T-helper 2 cell treated with Interferon-gamma antibody and Interleukin-4, amounts not matched to agents 5 μg/mL and 100 μg/mL, for 36 hours (primary cell): ENCODE measurements around the gene AFG1L.

ENCODE experiments used
- DNase-seq: peaks from one replicate; pipeline ENCODE4 v3.0.0; 2021; ENCODE audit warnings: low spot score
- H3K27ac Mint-ChIP-seq: one replicate; pipeline ENCODE4 v1.8.0; 2021; ENCODE audit warnings: mild to moderate bottlenecking, mixed read lengths
- H3K27me3 Mint-ChIP-seq: one replicate; pipeline ENCODE4 v1.8.0; 2021; ENCODE audit warnings: low read depth, mixed read lengths
- H3K36me3 Mint-ChIP-seq: one replicate; pipeline ENCODE4 v1.8.0; 2021; ENCODE audit warnings: low read depth, mixed read lengths
- H3K4me1 Mint-ChIP-seq: one replicate; pipeline ENCODE4 v1.8.0; 2021; ENCODE audit warnings: low read depth, mixed read lengths
- H3K4me3 Mint-ChIP-seq: one replicate; pipeline ENCODE4 v1.8.0; 2022; ENCODE audit warnings: mild to moderate bottlenecking, moderate library complexity, mixed read lengths
- H3K9me3 Mint-ChIP-seq: one replicate; pipeline ENCODE4 v1.8.0; 2021; ENCODE audit warnings: mixed read lengths

AFG1L gene

GRCh38 chr6:108451816-108452215 is 157.0 kb downstream of the AFG1L start:
- Mint-ChIP-seq H3K27me3 (peaks cover 29% of the 10 kb centered on the region), H3K27ac (no peak overlapping the region), H3K36me3 (no peaks in the 10 kb centered on the region), H3K4me1 (peaks cover 4% of the 10 kb centered on the region), H3K4me3 (no peak overlapping the region), H3K9me3 (no peaks in the 10 kb centered on the region)
- no peak for DNase-seq

GRCh38 chr6:108452711-108453195 is 157.9 kb downstream of the AFG1L start:
- H3K9me3 Mint-ChIP-seq = no peaks in the 10 kb centered on the region
- no peak overlapping the region for H3K27ac Mint-ChIP-seq
- peaks cover 4% of the 10 kb centered on the region for H3K4me1 Mint-ChIP-seq
- H3K27me3 Mint-ChIP-seq = peaks cover 29% of the 10 kb centered on the region
- no peak overlapping the region for H3K4me3 Mint-ChIP-seq
- DNase-seq = no peak
- no peaks in the 10 kb centered on the region for H3K36me3 Mint-ChIP-seq

GRCh38 chr6:108453601-108454185 is 158.8 kb downstream of the AFG1L start:
- DNase-seq = no peak
- Mint-ChIP-seq H3K27ac (no peak overlapping the region), H3K27me3 (peaks cover 33% of the 10 kb centered on the region), H3K4me3 (no peak overlapping the region), H3K9me3 (no peaks in the 10 kb centered on the region), H3K36me3 (no peaks in the 10 kb centered on the region), H3K4me1 (peaks cover 4% of the 10 kb centered on the region)

GRCh38 chr6:108454356-108454755 is 159.5 kb downstream of the AFG1L start:
- H3K36me3 Mint-ChIP-seq = no peaks in the 10 kb centered on the region
- peaks cover 4% of the 10 kb centered on the region for H3K4me1 Mint-ChIP-seq
- H3K4me3 Mint-ChIP-seq = no peak overlapping the region
- no peaks in the 10 kb centered on the region for H3K9me3 Mint-ChIP-seq
- no peak overlapping the region for H3K27ac Mint-ChIP-seq
- DNase-seq = no peak
- H3K27me3 Mint-ChIP-seq = peaks cover 40% of the 10 kb centered on the region

- H3K4me1 Mint-ChIP-seq = peaks cover 4% of the 10 kb centered on the region
- no peaks in the 10 kb centered on the region for H3K9me3 Mint-ChIP-seq
- no peaks in the 10 kb centered on the region for H3K36me3 Mint-ChIP-seq
- DNase-seq = no peak
- no peak overlapping the region for H3K27ac Mint-ChIP-seq
- peaks cover 43% of the 10 kb centered on the region for H3K27me3 Mint-ChIP-seq
- no peak overlapping the region for H3K4me3 Mint-ChIP-seq
These were observed 160.8 kb downstream of the AFG1L start for GRCh38 chr6:108455688-108456087.

- Mint-ChIP-seq H3K4me1 (no peaks in the 10 kb centered on the region), H3K4me3 (no peak overlapping the region), H3K27ac (no peak overlapping the region), H3K36me3 (no peaks in the 10 kb centered on the region), H3K27me3 (peaks cover 35% of the 10 kb centered on the region), H3K9me3 (no peaks in the 10 kb centered on the region)
- no peak for DNase-seq
These were observed 168.9 kb downstream of the AFG1L start for GRCh38 chr6:108463784-108464183.

- peaks cover 35% of the 10 kb centered on the region for H3K27me3 Mint-ChIP-seq
- H3K4me1 Mint-ChIP-seq = no peaks in the 10 kb centered on the region
- no peak overlapping the region for H3K4me3 Mint-ChIP-seq
- DNase-seq = no peak
- no peaks in the 10 kb centered on the region for H3K9me3 Mint-ChIP-seq
- no peak overlapping the region for H3K27ac Mint-ChIP-seq
- no peaks in the 10 kb centered on the region for H3K36me3 Mint-ChIP-seq
These were observed 169.7 kb downstream of the AFG1L start for GRCh38 chr6:108464418-108465097.

GRCh38 chr6:108465098-108465495 is 170.2 kb downstream of the AFG1L start:
- no peaks in the 10 kb centered on the region for H3K4me1 Mint-ChIP-seq
- H3K36me3 Mint-ChIP-seq = no peaks in the 10 kb centered on the region
- no peak for DNase-seq
- no peaks in the 10 kb centered on the region for H3K9me3 Mint-ChIP-seq
- no peak overlapping the region for H3K27ac Mint-ChIP-seq
- no peak overlapping the region for H3K4me3 Mint-ChIP-seq
- H3K27me3 Mint-ChIP-seq = peaks cover 37% of the 10 kb centered on the region

- DNase-seq = no peak
- H3K27ac Mint-ChIP-seq = no peak overlapping the region
- no peaks in the 10 kb centered on the region for H3K36me3 Mint-ChIP-seq
These were observed 173.5 kb downstream of the AFG1L start for GRCh38 chr6:108468346-108468745.

GRCh38 chr6:108469316-108469715 is 174.5 kb downstream of the AFG1L start:
- H3K4me3 Mint-ChIP-seq = no peak overlapping the region
- no peaks in the 10 kb centered on the region for H3K36me3 Mint-ChIP-seq
- no peaks in the 10 kb centered on the region for H3K4me1 Mint-ChIP-seq
- no peak for DNase-seq
- H3K9me3 Mint-ChIP-seq = no peaks in the 10 kb centered on the region
- no peak overlapping the region for H3K27ac Mint-ChIP-seq
- peaks cover 35% of the 10 kb centered on the region for H3K27me3 Mint-ChIP-seq

More at GRCh38 chr6:108468346-108468745, 173.5 kb downstream of the AFG1L start:
- H3K9me3 Mint-ChIP-seq = no peaks in the 10 kb centered on the region
- no peak overlapping the region for H3K4me3 Mint-ChIP-seq
- no peaks in the 10 kb centered on the region for H3K4me1 Mint-ChIP-seq
- H3K27me3 Mint-ChIP-seq = peaks cover 38% of the 10 kb centered on the region

- no peak for DNase-seq
- no peaks in the 10 kb centered on the region for H3K36me3 Mint-ChIP-seq
- H3K27ac Mint-ChIP-seq = no peak overlapping the region
- no peaks in the 10 kb centered on the region for H3K9me3 Mint-ChIP-seq
- peaks cover 39% of the 10 kb centered on the region for H3K27me3 Mint-ChIP-seq
- H3K4me3 Mint-ChIP-seq = no peak overlapping the region
- no peaks in the 10 kb centered on the region for H3K4me1 Mint-ChIP-seq
These were observed 178.3 kb downstream of the AFG1L start for GRCh38 chr6:108473197-108473596.

GRCh38 chr6:108476376-108476775 is 181.5 kb downstream of the AFG1L start:
- DNase-seq = no peak
- H3K27ac Mint-ChIP-seq = no peak overlapping the region
- no peaks in the 10 kb centered on the region for H3K9me3 Mint-ChIP-seq
- H3K27me3 Mint-ChIP-seq = peaks cover 21% of the 10 kb centered on the region
- H3K36me3 Mint-ChIP-seq = peaks cover 1% of the 10 kb centered on the region
- no peak overlapping the region for H3K4me3 Mint-ChIP-seq
- H3K4me1 Mint-ChIP-seq = no peaks in the 10 kb centered on the region

GRCh38 chr6:108476847-108477430 is 182.1 kb downstream of the AFG1L start:
- no peak for DNase-seq
- Mint-ChIP-seq H3K4me3 (no peak overlapping the region), H3K36me3 (peaks cover 1% of the 10 kb centered on the region), H3K27ac (no peak overlapping the region), H3K27me3 (peaks cover 18% of the 10 kb centered on the region), H3K4me1 (no peaks in the 10 kb centered on the region), H3K9me3 (no peaks in the 10 kb centered on the region)

- H3K4me3 Mint-ChIP-seq = no peak overlapping the region
- no peak overlapping the region for H3K27ac Mint-ChIP-seq
- peaks cover 1% of the 10 kb centered on the region for H3K36me3 Mint-ChIP-seq
- H3K4me1 Mint-ChIP-seq = no peaks in the 10 kb centered on the region
- no peak for DNase-seq
- H3K27me3 Mint-ChIP-seq = peaks cover 1% of the 10 kb centered on the region
- no peaks in the 10 kb centered on the region for H3K9me3 Mint-ChIP-seq
These were observed 187.7 kb downstream of the AFG1L start for GRCh38 chr6:108482559-108482958.
